ENCODE results near the gene KLK4. TPM values are rescaled to one million over a fixed set of nuclear protein-coding genes. Genes with fewer than 3 reads are reported as not detected.

KLK4 gene
- total and polyA plus RNA-seq, 2 of the 13 experiments (the other 11 are each of a cell fraction or from before 2014, with no cell fraction given): not detected

GRCh38 chr19:50921426-50922316 is 10.5 kb upstream of the KLK4 start (continued):
- TF ChIP-seq ATM (IDR thresholded peaks at IDR 0.05; ENCODE audit: borderline replicate concordance) (no peak), ZNF207 (IDR thresholded peaks at IDR 0.05; ENCODE audit: borderline replicate concordance) (no peak)

GRCh38 chr19:50916069-50916468 is 4.9 kb upstream of the KLK4 start:
- Histone ChIP-seq H3K36me3 (replicated peaks in 1 of 2; ENCODE audit: control insufficient read depth in 1 of 2, insufficient read depth in 2 of 2, low read length in 2 of 2) (no peaks in the 10 kb centered on the region), H3K4me1 (ENCODE audit: insufficient read depth, low read length) (no peaks in the 10 kb centered on the region), H3K27me3 (ENCODE audit: control insufficient read depth in 1 of 2, insufficient read depth in 2 of 2, low read length in 2 of 2) (peaks cover 3 to 23% of the 10 kb centered on the region in 2 experiments), H3K4me3 (replicated peaks in 1 of 3; ENCODE audit: insufficient read depth in 1 of 3, low read depth in 2 of 3, low read length in 3 of 3) (no peak overlapping the region), H3K27ac (ENCODE audit: extremely low read length, insufficient read depth, low read length) (no peak overlapping the region), H2AFZ (ENCODE audit: low read length) (no peak overlapping the region), H3K79me2 (ENCODE audit: insufficient read depth, low read length) (no peaks in the 10 kb centered on the region), H3K9me3 (ENCODE audit: low read length) (no peaks in the 10 kb centered on the region), H3K9ac (ENCODE audit: insufficient read depth, low read depth, low read length) (no peak overlapping the region), H3K4me2 (ENCODE audit: low read depth, low read length) (no peak overlapping the region), H4K20me1 (ENCODE audit: insufficient read depth, low read length) (no peaks in the 10 kb centered on the region)
- CTCF ChIA-PET (ENCODE audit: low intra/inter-chr PET ratio, low total read pairs): no interaction called here
- intact Hi-C loops (cut with micrococcal nuclease; ENCODE audit: unreplicated experiment): no loop called here
- 5% methylated on average over 2 of the region's 2 CpGs for WGBS (ENCODE audit: low lambda C conversion rate)
- BruUV-seq (replicated peaks): no TSS peak
- peak; percentile 84 for TF ChIP-seq ZNF768 (CRISPR knock-in tag; IDR thresholded peaks at IDR 0.05)
- no peak for TF ChIP-seq ZKSCAN5 (CRISPR knock-in tag; IDR thresholded peaks at IDR 0.05)
- POLR2A ChIA-PET: no interaction called here
- DNase-seq (ENCODE audit: low spot score) (no peak), FAIRE-seq (no peak), ATAC-seq (no peak)
- in situ Hi-C loops (cut with HindIII; ENCODE audit: extremely low pct_ligation_motif_present, low pct_unique_long_range_greater_than_20kb): no loop called here
